ENCODE results near the gene GNAL. TPM values are rescaled to one million over a fixed set of nuclear protein-coding genes. Genes with fewer than 3 reads are reported as not detected.
"Not testable (repeated sequence)": the region's sequence is repeated elsewhere in the genome, so short reads cannot be mapped to it uniquely, and the experiment has no call there.

GNAL gene
- total RNA-seq, 1 experiment from 2014 or later = 4.6 TPM

DNA sequence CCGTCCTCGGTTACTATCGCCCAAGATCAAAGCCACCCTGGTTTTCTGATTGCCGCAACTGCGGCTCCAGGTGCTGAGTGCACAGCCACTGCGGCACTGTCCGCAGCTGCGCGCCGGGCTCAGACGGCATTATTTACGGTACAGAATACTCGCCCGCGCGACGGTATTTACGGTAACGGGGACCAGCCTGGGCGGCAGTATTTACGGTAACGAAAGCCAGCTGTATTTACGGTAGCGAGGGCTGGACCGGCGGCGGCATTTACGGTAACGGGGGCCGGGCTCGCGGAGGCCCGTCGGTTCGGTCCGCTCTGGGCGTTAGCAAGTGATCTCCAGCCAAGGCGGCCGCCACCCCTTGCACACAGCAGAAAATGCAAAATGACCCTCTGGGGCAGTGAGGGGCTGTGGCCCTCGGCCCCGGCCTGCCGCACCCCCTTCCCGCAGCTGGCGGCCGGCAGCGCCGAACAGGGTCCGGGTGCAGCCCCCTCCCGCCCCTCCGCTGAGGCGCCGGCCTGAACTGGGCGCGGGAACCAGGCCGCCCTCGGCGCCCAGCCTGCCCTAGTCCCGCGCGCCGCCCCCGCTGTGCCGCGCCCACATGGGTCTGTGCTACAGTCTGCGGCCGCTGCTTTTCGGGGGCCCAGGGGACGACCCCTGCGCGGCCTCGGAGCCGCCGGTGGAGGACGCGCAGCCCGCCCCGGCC is at the start of gene GNAL (continued):
- TF ChIP-seq ZFX (IDR thresholded peaks at IDR 0.05) (no peak; the same call in 1 of the 2 replicates), SRF (IDR thresholded peaks at IDR 0.05; ENCODE audit: low read depth) (peak; percentile 81), SP1 (IDR thresholded peaks at IDR 0.05; ENCODE audit: low read depth) (peak; percentile 27; the same call in 1 of the 2 replicates), FOSL1 (IDR thresholded peaks at IDR 0.05; ENCODE audit: low read depth) (no peak), TCF7L2 (IDR thresholded peaks at IDR 0.05; ENCODE audit: borderline replicate concordance, extremely low read depth, insufficient read depth, insufficient read length) (peak; percentile 76)

DNA sequence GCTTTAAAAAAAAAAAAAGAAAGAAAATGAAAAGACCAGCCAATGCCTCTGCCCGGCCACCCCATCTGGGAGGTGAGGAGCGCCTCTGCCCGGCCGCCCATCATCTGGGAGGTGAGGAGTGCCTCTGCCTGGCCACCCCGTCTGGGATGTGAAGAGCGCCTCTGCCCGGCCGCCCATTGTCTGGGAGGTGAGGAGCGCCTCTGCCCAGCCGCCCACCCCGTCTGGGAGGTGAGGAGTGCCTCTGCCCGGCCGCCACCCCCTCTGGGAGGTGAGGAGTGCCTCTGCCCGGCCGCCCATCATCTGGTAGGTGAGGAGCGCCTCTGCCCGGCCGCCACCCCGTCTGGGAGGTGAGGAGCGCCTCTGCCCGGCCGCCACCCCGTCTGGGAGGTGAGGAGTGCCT is 41.8 kb upstream of the GNAL start:
- H3K4me2 ChIP-seq (ENCODE audit: low read length); intact Hi-C loops (cut with micrococcal nuclease): not testable (repeated sequence)

DNA sequence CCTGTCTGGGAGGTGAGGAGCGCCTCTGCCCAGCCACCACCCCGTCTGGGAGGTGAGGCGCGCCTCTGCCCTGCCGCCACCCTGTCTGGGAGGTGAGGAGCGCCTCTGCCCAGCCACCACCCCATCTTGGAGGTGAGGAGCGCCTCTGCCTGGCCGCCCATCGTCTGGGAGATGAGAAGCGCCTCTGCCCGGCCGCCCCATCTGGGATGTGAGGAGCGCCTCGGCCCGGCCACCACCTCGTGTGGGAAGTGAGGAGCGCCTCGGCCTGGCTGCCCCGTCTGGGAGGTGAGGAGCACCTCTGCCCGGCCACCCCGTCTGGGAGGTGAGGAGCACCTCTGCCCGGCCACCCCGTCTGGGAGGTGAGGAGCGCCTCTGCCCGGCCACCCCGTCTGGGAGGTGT is 41.3 kb upstream of the GNAL start:
- H3K4me2 ChIP-seq (ENCODE audit: low read length); H3K9me2 ChIP-seq (ENCODE audit: insufficient read depth); H3K27me3 ChIP-seq (ENCODE audit: insufficient read depth, low read length); H3K4me3 ChIP-seq (replicated peaks in 1 of 2; ENCODE audit: low read depth in 1 of 2, low read length in 2 of 2); CTCF ChIA-PET; POLR2A ChIA-PET; H3K36me3 ChIP-seq (ENCODE audit: control insufficient read depth in 1 of 2, insufficient read depth in 2 of 2, low read length in 2 of 2); ATAC-seq; H3K9me3 ChIP-seq (ENCODE audit: control insufficient read depth in 1 of 2, insufficient read depth in 1 of 2, low read depth in 1 of 2, low read length in 2 of 2); H2AFZ ChIP-seq (ENCODE audit: low read depth, low read length, poor library complexity, severe bottlenecking); RAD21 ChIA-PET (ENCODE audit: low non-redundant PET in 1 of 2, low total read pairs in 2 of 2, uncharacterized antibody in 2 of 2, unreplicated experiment in 2 of 2); intact Hi-C loops (cut with micrococcal nuclease); H4K20me1 ChIP-seq (ENCODE audit: insufficient read depth); H3K9ac ChIP-seq (ENCODE audit: low read length); H3K27ac ChIP-seq (ENCODE audit: low read depth, low read length); BruUV-seq (replicated peaks); H3K79me2 ChIP-seq (ENCODE audit: insufficient read depth, low read length); DNase-seq (ENCODE audit: low read depth, low spot score); H3K4me1 ChIP-seq (ENCODE audit: control insufficient read depth in 1 of 2, insufficient read depth in 2 of 2, low read length in 2 of 2): not testable (repeated sequence)

More for the DNA sequence above, 41.8 kb upstream of the GNAL start:
- H3K9me3 ChIP-seq (ENCODE audit: control insufficient read depth in 1 of 2, insufficient read depth in 1 of 2, low read depth in 1 of 2, low read length in 2 of 2); H3K27me3 ChIP-seq (ENCODE audit: insufficient read depth, low read length); H3K9me2 ChIP-seq (ENCODE audit: insufficient read depth); H4K20me1 ChIP-seq (ENCODE audit: insufficient read depth); ATAC-seq; RAD21 ChIA-PET (ENCODE audit: low non-redundant PET in 1 of 2, low total read pairs in 2 of 2, uncharacterized antibody in 2 of 2, unreplicated experiment in 2 of 2); H3K4me3 ChIP-seq (replicated peaks in 1 of 2; ENCODE audit: low read depth in 1 of 2, low read length in 2 of 2); DNase-seq (ENCODE audit: low read depth, low spot score); H2AFZ ChIP-seq (ENCODE audit: low read depth, low read length, poor library complexity, severe bottlenecking); H3K79me2 ChIP-seq (ENCODE audit: insufficient read depth, low read length); H3K4me1 ChIP-seq (ENCODE audit: control insufficient read depth in 1 of 2, insufficient read depth in 2 of 2, low read length in 2 of 2); H3K9ac ChIP-seq (ENCODE audit: low read length); H3K27ac ChIP-seq (ENCODE audit: low read depth, low read length); CTCF ChIA-PET; POLR2A ChIA-PET; BruUV-seq (replicated peaks); H3K36me3 ChIP-seq (ENCODE audit: control insufficient read depth in 1 of 2, insufficient read depth in 2 of 2, low read length in 2 of 2): not testable (repeated sequence)

All from HCT116 (cell line).